G401.6 (cell line): Measurements from ENCODE around the gene FOXP2.
A peak's percentile ranks its signal among the peaks of the same experiment; 100 is the strongest.

Source experiments
- FAIRE-seq: peaks from 2 replicates; lab custom pipeline; 2012; peaks lifted over from hg19 to GRCh38; lab: Jason Lieb, UNC

The FOXP2 gene

DNA sequence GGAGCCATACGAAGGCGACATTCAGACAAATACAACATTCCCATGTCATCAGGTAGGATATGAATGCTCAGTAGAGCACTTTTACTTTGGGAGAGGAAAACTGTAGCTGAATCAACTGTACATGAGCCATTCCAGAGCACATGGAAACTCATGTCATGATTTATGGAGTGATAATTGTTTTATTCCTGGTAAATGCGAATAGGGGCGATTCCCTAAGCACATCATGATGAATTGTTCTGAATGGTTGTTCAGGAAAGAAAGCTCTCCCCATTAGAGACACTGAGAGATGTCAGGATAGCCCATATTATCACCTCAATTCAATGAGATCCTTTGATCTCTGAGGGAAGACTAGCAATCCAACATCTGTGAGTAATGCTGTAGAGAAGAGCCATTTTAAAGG, 243.6 kb downstream of the FOXP2 start:
- no peak for FAIRE-seq

DNA sequence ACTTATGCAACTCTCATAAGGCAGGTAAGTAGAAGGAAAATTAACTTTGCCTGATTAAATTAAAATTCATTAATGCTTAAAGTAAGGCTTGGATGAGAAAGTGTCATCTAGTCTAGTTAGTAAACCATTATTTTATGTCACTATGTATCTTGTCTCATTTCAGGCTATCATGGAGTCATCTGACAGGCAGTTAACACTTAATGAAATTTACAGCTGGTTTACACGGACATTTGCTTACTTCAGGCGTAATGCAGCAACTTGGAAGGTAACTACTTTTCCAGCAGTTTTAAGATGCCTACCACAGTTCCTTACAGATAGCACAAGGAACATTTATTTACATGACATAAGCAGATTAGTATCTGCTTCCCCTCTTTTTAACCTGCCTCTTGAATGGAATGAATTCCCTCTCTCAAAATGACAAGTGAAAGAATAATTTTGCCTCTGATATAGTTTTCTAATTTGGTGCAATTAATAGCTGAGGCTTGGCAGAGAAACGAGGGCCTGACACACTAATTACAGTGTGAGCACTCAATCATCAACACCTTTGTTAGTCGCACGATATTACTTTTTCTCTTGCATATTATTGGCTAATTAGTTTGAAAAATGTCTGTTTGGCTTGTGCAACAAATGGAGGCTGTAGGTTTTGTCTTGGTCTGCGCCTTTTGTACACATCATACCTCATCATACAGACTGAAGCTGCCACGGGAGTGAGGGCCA, 245.0 kb downstream of the FOXP2 start:
- FAIRE-seq: no peak

DNA sequence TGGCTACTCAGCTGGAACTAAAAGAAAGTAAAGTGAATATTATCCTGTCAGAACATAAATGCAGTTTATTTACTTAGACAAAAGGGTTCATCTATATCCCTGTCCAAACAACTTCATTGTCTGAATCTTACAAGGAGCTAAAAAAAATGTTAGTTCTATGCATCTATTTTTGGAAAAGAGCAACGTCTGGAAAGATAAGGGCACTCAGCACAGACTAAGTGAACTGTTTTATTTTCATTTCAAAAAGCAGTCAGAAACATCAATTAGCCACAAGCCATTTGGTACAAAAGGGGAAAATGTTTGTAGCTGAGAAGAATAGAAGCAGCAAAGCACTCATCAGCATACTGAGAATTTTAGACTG, 245.5 kb downstream of the FOXP2 start:
- FAIRE-seq: no peak

DNA sequence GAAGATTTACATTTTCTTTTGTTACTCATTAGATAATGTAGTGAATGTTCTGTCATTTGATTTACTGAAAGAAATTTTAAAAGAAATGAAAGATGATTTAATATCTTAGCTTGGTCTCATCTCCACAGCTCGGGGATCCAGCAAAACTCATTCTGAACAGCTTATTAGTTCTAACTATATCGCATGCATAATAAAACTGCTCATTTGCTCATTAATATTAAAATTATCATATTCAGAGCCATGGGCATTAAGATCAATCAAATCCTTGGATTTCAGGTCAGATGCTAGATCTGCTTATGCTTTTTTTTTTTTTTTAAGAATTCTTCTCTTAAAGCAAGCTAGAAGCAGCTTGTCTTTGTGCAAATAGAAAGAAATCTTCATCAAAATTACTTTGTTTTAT, 246.1 kb downstream of the FOXP2 start:
- no peak for FAIRE-seq

DNA sequence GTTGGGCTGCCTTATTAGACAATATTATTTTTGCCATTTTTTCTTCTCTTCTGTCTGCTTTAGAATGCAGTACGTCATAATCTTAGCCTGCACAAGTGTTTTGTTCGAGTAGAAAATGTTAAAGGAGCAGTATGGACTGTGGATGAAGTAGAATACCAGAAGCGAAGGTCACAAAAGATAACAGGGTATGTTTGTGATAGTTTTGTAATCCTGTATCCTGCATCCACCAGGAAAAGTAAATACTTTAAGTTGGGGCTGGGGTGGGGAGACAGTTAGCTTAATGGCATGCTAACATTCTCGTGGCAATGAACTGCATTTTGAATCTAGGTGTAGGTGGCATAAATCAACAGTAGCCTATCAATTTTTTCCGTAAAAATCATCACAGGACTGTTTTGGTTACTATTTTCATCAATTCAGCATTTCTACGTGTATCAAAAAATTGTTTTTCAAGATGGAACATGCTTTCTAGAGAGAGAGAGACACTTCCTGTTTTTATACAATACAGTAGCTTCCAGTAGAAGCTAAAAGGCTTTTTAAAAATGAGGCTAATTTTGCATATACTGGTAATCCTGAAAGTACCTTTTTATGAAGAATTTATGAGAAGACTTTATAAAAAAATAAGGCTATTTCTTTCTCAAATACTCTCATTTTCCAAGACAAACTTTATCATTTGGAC, 247.5 kb downstream of the FOXP2 start:
- no peak for FAIRE-seq

DNA sequence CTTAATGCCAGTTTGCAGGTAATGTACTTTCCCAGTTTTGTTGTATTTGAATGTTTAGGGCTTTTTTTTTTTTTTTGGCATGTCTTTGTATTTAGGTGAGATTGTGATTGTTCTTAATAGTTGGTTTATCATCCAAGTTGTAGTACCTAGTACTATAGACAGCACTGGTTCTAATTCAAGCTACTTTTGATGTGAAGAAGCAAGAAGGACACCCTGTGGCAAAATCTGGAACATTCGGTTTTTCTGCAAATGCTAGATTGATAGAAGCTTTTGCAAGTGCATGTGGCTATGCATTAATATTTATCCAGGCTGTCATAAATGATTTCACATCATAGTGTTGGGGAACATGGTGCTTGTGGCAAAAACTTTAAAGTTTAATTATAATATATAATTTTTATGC, 248.9 kb downstream of the FOXP2 start:
- peak; percentile 19 for FAIRE-seq

DNA sequence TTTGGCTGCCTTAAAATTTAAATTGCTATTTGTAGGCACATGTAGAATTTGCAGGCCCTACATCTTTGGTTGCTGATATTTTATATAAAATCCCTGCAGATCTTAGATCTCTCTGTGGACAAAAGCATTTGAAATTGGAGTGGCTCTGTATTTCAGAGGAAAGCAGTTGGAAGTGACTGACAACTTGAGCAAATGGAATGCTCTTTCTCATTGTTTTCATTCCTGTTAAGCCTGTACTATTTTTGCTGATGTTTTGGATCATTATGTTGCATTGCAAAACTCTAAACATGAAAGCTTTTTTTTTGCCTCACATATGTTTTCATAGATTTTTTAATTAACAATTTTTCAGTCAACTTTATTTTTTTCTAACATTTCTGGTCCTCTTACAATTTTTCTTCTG, 256.1 kb downstream of the FOXP2 start:
- no peak for FAIRE-seq

DNA sequence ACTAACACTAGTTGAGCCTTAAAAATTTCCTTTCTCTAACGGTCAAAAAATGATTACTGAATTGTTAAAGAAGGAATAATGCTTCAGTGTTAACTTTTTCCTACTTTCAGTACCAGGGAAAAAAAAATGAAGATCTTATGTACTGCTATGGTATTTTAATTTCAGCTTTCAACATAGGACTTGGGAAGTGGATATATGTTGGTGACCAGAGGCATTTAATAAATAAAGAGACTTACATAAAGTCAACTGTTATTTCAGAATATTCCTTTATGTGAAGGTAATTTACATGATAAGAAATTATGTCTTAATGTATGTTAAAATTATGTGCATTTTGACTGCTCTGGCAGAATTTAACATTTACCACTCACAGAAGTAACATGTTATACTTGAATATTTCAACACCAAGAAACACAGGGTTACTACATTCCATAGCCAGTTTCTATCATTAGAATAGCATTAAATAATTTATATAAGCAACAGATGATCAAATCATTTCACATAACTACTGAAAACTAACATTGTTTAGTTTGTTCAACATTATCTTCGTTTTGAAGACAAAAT, 257.0 kb downstream of the FOXP2 start:
- FAIRE-seq: no peak

DNA sequence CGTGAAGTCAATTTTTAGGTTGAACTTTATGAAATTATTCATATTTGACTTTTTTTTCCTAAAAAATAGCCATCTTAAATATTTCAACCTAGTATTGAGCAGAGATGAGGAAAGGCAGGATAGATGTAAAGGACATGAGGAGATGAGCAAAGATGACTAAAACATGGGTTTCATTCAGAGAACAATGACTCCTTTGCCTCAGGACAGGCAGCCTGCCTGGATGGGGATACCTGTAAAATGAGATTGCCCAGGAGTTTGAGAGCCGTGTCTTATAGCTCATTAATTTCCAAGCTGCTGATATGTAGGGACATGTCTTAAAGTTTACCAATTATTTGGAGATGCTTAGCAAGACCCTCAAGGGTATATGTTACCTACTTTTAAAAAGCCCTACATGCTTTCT, 263.5 kb downstream of the FOXP2 start:
- no peak for FAIRE-seq

DNA sequence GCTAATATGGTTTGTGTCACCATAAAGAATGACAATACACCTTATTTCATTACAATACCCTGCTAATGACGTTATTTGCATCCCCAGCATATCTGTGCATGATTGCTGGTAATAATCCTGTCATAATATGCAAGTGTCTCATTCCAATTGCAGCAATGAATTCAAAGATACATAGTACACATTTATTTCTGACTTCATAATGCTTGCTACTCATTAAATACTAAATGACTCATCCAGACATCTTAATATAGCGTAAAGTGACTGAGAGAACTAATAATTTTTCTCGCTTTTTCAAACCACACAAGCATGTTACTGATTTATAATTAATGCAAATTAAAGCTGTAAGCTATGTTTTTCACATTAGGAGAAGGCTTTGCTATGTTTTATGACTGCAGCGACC, 272.6 kb downstream of the FOXP2 start:
- no peak for FAIRE-seq

DNA sequence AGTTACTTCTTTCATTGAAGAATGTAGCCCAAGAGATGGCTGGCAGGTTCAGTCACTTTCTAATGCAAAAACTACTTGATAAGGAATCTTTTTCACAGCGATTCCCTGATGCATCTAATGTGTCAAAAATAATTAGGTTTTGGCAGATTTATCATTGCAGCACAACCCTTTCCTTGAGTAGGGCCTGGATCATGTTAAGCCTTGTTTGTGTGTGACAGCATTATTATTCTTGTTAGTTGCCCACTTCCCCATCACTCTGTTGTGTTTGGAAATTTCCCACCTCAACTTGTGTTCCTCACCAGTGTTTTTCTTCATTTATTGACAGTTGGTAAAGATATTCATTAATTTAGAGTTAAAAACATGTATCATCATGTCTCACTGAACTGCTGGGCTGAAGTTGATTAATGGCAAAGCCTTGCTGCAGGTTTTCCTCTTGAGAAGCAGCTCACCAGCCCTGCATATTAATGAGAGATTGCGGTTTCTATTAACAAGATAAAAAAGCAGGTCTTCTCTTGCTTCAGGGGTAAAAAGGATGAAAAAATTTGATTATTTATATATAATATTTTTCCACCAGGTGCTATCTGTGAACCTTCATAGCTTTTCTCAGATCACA, 273.9 kb downstream of the FOXP2 start:
- FAIRE-seq: no peak

DNA sequence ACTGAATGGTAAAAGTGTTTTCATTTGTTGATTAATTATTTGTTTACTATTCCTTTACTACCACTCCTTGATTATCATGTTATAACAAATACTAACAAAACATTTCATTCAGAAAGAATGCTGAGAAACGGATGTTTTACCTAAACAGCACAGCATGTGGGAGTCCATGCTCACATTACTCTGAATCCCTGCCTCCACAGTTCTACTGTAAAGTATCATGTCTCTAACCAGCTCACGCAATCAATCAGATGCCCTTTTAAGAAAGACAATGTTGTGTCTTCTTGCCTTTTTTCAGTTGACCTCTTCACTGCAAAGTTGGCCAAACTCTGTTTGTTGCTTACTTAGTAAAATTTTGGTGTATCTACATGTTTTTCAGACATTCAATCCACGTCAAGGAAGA, 274.8 kb downstream of the FOXP2 start:
- no peak for FAIRE-seq

DNA sequence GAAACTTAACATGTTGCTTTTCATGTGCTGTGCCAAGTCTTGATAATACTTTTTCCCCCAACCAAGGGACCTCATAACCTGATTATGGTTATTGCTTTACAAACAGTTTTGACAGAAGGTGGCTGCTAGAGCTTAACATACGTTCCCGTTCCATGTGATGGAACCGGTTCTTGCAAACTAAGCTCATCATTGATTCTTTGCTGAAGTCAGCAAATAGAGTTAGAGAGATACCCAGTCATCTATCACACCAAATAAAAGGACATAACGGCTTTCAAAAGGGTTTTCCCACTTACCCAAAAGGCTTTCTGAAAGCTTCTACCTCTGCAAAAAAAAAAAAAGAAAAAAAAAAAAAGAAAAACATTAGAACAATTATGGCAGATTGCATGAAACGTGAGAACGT, 277.0 kb downstream of the FOXP2 start:
- FAIRE-seq: no peak

DNA sequence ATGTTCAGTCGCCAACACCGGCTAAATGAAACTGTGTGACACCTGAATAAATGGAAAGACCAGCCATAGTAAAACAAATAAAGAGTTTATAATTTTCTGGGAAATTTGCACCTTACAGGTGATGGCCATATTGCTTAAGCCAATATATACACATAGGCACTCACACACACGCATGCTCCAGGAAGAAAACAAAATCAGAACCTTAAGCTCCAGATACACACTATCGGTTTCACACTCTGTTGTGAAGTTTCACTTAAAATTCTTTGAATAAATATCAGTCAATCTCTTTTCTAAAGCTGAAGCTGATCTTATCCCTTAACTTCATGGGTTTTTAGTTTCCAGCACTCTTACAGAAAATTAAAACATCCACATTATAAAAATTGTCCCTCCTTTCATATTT, 280.6 kb downstream of the FOXP2 start:
- no peak for FAIRE-seq

DNA sequence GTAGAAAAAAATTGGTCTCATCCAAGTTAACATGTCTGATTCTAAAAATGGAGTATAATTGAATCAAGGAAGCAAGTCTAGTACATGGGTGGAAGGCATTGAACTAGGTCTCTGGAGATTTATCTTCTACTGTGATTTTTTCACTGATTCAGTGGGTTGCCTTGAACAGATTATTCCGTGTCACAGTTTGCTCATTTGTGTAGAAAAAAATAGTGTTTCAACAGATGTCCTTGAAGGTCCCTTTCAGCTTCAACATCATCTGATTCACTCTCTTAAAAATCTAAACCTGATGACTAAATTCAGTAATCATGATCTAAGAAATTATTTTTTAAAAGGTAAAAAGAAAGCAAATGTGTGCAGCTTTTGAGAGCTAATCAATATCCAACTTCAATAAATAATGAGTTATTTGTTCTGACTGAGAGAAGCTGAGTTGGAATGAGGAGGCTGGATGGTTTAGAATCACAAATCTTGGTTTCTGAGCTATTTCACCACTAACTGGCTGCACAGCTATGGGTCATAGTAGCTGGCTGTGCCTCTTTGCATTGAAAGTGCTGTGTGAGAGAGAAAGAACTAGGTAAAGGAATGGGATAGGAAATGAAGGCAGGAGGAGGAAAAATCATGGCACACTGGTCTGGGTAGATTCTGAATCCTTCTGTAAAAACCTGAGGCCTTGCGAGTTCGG, 285.8 kb downstream of the FOXP2 start:
- no peak for FAIRE-seq

DNA sequence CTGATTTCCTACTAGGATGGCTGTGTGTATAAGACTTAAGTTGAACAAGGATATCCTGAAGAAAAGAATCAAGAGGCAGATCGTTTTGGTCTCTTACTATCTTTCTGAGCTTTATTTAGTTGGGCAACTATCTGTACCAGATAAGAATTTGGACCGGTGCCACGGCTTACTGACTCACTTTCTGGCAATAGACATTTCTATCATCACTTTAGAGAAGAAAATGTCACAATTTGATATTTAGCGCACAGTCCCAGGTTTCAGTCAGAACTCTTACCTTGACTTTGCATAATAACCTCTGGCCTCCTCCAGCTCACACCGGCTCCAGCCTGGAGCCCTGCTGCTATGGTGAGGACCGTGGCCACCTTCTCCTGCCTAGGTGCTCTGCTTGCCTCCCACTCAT, 289.1 kb downstream of the FOXP2 start:
- FAIRE-seq: no peak

DNA sequence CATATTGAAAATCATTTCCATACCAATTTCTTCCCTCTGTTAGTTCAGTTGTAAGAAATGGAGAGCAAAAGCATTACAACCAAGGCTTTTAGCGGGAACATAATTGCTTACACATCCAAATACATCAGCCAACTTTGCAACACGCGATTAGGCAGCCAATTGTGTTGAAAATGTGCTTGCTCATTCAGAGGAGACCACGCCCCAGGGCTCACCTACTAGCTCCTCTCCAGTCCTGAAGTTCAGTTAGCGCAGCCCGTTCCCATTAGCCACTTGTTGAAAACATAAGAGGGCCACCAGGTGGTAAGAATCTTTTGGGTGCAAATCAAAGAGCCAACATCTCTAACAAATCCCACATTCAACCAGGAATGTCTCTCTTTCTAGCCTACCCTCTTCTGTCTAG, 294.0 kb downstream of the FOXP2 start:
- no peak for FAIRE-seq

DNA sequence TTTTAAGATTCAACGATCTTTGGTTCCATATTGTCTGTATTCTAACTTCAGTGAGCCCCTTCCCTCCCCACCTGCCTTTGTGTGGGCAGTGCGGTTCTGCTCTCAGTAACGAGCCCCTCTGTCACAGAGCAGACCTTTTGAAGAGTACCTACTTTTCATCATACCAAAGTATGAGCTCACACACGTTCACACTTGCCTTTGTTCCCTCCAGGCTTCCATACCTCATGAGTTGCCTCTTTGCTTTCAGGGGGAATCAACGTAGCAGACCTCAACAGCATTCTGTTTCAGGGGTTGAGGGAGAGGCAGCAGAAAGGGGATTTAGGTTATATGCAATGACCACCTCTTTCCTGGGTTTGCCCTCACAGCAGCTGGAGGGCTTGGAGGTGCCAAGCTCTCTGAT, 295.9 kb downstream of the FOXP2 start:
- no peak for FAIRE-seq

DNA sequence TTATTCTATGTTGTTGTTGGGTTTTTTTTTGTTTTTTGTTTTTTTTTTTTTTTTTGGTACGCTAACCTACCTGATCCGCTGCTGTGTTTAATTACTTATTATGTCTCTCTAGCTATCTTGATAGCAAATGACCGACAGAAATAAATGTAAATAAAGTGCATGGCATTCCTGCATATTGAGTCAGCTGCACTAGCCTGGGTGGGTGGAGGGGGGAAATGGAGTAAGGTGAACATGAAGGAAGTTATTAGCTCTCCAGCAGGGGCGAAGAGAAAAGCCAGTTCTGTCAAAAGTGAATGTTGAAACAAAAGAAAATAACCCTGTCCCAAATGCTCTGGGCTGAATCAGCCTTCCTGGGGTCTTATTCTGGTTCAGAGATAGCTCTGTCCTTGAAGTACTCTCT, 296.6 kb downstream of the FOXP2 start:
- no peak for FAIRE-seq

DNA sequence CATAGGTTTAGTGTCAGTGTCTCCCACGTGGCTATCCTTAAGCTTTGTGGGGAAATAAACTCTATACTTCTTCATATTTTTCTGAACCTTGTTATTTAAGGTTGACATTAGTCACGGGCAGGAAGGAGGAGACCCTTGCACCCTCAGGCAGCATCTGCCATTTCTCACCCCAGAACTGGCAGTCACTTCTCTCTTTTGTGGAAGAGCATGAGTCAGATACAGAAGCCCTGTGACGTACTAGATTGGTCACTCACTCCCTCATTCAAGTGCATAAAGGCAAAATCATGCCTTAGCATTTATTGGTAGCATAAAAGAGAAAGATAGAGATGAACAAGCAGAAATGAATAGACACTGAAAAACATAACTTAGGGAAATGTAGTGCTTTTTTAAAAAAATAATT, 301.3 kb downstream of the FOXP2 start:
- no peak for FAIRE-seq

DNA sequence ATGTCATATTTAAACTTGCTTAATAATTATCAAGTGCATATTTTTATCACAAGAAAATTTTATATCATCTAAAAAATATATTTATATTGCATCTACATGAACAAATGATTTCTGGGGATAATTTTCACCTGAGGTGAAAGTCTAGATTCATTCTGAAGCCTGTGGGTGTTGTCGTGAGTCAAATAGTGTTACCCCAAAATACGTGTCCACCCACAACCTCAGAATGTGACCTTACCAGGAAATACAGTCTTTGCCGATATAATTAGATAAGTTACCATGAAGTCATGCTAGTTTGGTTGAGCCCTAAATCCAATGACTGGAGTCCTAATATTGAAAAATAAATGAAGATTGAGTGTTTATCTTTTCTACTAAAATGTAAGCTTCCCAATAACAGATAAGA, 304.2 kb downstream of the FOXP2 start:
- FAIRE-seq: no peak

DNA sequence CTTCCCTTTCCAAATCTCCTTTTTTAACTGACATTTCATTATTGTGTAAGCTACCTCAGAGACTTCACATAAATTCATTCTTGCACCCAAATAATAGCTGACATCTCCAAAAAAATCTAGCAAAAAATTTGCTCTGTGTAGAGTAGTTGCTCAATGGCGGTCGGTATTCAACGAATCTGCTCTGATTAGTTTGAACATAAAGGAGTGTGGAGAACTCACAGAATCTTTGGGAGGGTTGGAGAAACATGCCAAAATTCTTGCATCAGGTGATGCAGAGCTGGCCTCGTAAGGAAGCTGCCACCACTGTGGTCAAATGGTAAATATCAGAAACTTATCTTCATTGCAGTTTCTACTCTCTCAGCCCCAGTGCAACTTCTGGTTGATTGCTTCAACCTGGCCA, 306.1 kb downstream of the FOXP2 start:
- FAIRE-seq: no peak

DNA sequence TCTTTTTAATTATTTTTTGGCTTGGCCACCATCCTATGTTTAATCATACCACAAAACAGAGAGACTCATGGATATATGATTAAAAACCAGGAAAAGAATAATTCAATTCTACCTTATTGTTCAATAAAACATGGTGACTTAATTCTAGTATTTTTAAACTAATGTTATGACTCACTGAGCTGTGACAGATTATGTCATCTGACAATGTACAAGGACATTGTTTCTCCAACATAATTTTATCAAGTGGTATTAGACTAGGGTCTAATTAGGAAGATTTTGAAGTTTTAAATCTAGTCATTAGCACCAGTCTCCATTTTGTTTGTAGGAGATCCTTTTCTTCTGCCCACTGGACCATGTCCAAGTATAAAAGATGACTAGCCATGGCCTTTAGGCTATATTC, 307.9 kb downstream of the FOXP2 start:
- FAIRE-seq: no peak
